Tibial artery (tissue), 4 donors: Measurements from ENCODE around the gene FNDC10.

ENCODE experiments used
- DNase-seq, 2 donors: peaks; one replicate each; pipeline ENCODE4 v3.0.0-alpha.2; 2019
- H3K27ac ChIP-seq, 2 donors: fragments of 200-600 bp; sonication (generic) in 1 of 2; 1 replicate in 1 of 2; 2 replicates in 1 of 2; pipeline ENCODE4 v1.5.1; 2018 to 2019; ENCODE audit warnings: mild to moderate bottlenecking in 1 of 2
- H3K27me3 ChIP-seq, 2 donors: fragments of 200-600 bp; sonication (generic) in 1 of 2; one replicate each; pipeline versions ENCODE4 v1.5.1 to v1.6.0; 2016 to 2019
- H3K36me3 ChIP-seq, 3 donors: fragments of 200-600 bp; sonication (generic) in 2 of 3; one replicate each; pipeline ENCODE4 v1.5.1; 2016 to 2019; ENCODE audit warnings: mild to moderate bottlenecking in 2 of 3
- H3K4me1 ChIP-seq, 4 donors: fragments of 200-600 bp; sonication (generic) in 2 of 4; 1 replicate in 3 of 4; 2 replicates in 1 of 4; pipeline ENCODE4 v1.5.1; 2016 to 2019
- H3K4me3 ChIP-seq, 2 donors: fragments of 200-600 bp; sonication (generic) in 1 of 2; 1 replicate in 1 of 2; 2 replicates in 1 of 2; pipeline ENCODE4 v1.5.1; 2018 to 2019; ENCODE audit warnings: mild to moderate bottlenecking in 2 of 2
- H3K9me3 ChIP-seq, 3 donors: fragments of 200-600 bp; sonication (generic) in 1 of 3; one replicate each; pipeline ENCODE4 v1.5.1; 2016 to 2019
- intact Hi-C: fragments of 100-400 bp; cut with DNase I; formaldehyde crosslinking; loops from one replicate; pipeline ENCODE4 v1.15.0; 2023; ENCODE audit warnings: low total_unique reads
- TF ChIP-seq, protein P1 (sequence below), 2 experiments: fragments of 200-600 bp in 1 of 2; fragments of 450-650 bp in 1 of 2; IDR thresholded peaks; one replicate each; pipeline ENCODE4 v1.5.1; 2017 to 2019; ENCODE audit warnings: antibody characterized with exemption in 2 of 2, mild to moderate bottlenecking in 1 of 2, moderate library complexity in 1 of 2

FNDC10 gene

GRCh38 chr1:1573843-1574720 lies 25.9 kb downstream of the FNDC10 start:
- intact Hi-C loops = loop anchor here (2.0 kb wide), 1 partner anchor 41 kb away; the partner anchor contains the start of gene MIB2
- TF ChIP-seq, protein P1, sequence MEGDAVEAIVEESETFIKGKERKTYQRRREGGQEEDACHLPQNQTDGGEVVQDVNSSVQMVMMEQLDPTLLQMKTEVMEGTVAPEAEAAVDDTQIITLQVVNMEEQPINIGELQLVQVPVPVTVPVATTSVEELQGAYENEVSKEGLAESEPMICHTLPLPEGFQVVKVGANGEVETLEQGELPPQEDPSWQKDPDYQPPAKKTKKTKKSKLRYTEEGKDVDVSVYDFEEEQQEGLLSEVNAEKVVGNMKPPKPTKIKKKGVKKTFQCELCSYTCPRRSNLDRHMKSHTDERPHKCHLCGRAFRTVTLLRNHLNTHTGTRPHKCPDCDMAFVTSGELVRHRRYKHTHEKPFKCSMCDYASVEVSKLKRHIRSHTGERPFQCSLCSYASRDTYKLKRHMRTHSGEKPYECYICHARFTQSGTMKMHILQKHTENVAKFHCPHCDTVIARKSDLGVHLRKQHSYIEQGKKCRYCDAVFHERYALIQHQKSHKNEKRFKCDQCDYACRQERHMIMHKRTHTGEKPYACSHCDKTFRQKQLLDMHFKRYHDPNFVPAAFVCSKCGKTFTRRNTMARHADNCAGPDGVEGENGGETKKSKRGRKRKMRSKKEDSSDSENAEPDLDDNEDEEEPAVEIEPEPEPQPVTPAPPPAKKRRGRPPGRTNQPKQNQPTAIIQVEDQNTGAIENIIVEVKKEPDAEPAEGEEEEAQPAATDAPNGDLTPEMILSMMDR (IDR thresholded peaks at IDR 0.05) = no peak

GRCh38 chr1:1569341-1569740 lies 30.6 kb downstream of the FNDC10 start:
- Histone ChIP-seq H3K36me3 (peaks cover 5 to 39% (median 13%) of the 10 kb centered on the region in 3 donors), H3K27me3 (no peaks in the 10 kb centered on the region), H3K4me1 (peaks cover 0 to 50% (median 26%) of the 10 kb centered on the region in 4 donors), H3K27ac (no peak overlapping the region), H3K4me3 (no peak overlapping the region), H3K9me3 (no peaks in the 10 kb centered on the region)
- intact Hi-C loops = no loop called here
- DNase-seq = no peak
- TF ChIP-seq, protein P1 (IDR thresholded peaks at IDR 0.05) = no peak

More at GRCh38 chr1:1573843-1574720, 25.9 kb downstream of the FNDC10 start:
- no peaks in the 10 kb centered on the region for H3K9me3 ChIP-seq
- H3K4me3 ChIP-seq = peak overlapping the region; percentile 81 to 95
- peaks cover 0 to 15% (median 0%) of the 10 kb centered on the region in 3 donors for H3K36me3 ChIP-seq
- peak in 1 of 2 donors; percentile 78 for DNase-seq
- peak overlapping the region; percentile 98 for H3K27ac ChIP-seq
- peaks cover 0 to 47% (median 25%) of the 10 kb centered on the region in 4 donors for H3K4me1 ChIP-seq
- no peaks in the 10 kb centered on the region for H3K27me3 ChIP-seq

GRCh38 chr1:1567891-1568291 lies 32.0 kb downstream of the FNDC10 start:
- no peaks in the 10 kb centered on the region for H3K27me3 ChIP-seq
- H3K36me3 ChIP-seq = peaks cover 19 to 53% (median 27%) of the 10 kb centered on the region in 3 donors
- H3K4me1 ChIP-seq = peaks cover 0 to 42% (median 21%) of the 10 kb centered on the region in 4 donors
- H3K9me3 ChIP-seq = no peaks in the 10 kb centered on the region
- no peak overlapping the region for H3K27ac ChIP-seq
- TF ChIP-seq, protein P1 (IDR thresholded peaks at IDR 0.05) = no peak
- DNase-seq = no peak
- intact Hi-C loops = no loop called here
- no peak overlapping the region for H3K4me3 ChIP-seq

GRCh38 chr1:1567152-1567875 lies 32.6 kb downstream of the FNDC10 start:
- intact Hi-C loops = no loop called here
- Histone ChIP-seq H3K27me3 (no peaks in the 10 kb centered on the region), H3K36me3 (peaks cover 25 to 59% (median 32%) of the 10 kb centered on the region in 3 donors), H3K4me3 (no peak overlapping the region), H3K4me1 (peaks cover 0 to 36% (median 18%) of the 10 kb centered on the region in 4 donors), H3K27ac (no peak overlapping the region), H3K9me3 (no peaks in the 10 kb centered on the region)
- TF ChIP-seq, protein P1 (IDR thresholded peaks at IDR 0.05) = no peak
- DNase-seq = no peak

DNA sequence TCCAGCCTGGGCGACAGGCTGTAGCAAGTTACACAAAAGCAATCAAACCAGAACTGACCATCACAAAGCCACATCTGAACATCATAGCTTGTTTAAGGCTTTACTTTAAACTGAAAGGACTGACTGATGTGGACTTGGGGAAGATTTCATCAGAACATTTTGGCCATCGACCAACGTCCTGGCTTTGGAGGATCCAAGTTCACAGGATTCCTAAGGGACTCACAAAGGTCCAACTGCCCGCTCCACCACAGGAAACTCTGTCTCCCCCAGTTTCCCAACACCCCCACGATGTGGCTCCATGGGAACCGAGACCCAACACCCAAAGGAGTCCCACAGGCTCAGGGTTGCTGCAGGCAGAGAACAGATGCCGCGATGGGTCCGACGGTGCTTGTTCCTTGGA lies 34.6 kb downstream of the FNDC10 start:
- Histone ChIP-seq H3K9me3 (no peaks in the 10 kb centered on the region), H3K27me3 (no peaks in the 10 kb centered on the region), H3K4me3 (no peak overlapping the region), H3K4me1 (peaks cover 0 to 22% (median 13%) of the 10 kb centered on the region in 4 donors), H3K27ac (no peak overlapping the region), H3K36me3 (peaks cover 27 to 73% (median 52%) of the 10 kb centered on the region in 3 donors)
- intact Hi-C loops = no loop called here
- TF ChIP-seq, protein P1 (IDR thresholded peaks at IDR 0.05) = no peak
- no peak for DNase-seq
